Measurements from ENCODE around the gene CATSPERE.
"Not testable (repeated sequence)": the region's sequence is repeated elsewhere in the genome, so short reads cannot be mapped to it uniquely, and the experiment has no call there.

Gene CATSPERE

DNA sequence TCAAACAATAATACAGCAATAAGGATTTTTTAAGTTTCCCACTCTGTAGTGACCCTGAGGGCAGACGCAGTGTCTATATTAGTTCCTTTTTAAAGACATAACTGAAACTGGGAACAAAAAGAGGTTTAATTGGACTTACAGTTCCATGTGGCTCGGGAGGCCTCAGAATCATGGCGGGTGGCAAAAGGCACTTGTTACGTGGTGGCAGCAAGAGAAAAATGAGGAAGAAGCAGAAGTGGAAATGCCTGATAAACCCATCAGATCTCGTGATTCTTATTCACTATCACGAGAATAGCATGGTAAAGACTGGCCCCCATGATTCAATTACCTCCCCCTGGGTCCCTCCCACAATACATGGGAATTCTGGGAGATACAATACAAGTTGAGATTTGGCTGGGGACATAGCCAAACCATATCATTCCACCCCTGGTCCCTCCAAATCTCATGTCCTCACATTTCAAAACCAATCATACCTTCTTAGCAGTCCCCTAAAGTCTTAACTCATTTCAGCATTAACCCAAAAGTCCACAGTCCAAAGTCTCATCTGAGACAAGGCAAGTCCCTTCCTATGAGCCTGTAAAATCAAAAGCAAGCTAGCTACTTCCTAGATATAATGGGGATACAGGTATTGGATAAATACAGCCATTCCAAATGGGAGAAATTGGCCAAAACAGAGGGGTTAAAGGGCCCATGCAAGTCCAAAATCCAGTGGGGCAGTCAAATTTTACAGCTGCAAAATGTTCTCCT, 205.8 kb downstream of the CATSPERE start:
- not testable (repeated sequence) for DNase-seq

DNA sequence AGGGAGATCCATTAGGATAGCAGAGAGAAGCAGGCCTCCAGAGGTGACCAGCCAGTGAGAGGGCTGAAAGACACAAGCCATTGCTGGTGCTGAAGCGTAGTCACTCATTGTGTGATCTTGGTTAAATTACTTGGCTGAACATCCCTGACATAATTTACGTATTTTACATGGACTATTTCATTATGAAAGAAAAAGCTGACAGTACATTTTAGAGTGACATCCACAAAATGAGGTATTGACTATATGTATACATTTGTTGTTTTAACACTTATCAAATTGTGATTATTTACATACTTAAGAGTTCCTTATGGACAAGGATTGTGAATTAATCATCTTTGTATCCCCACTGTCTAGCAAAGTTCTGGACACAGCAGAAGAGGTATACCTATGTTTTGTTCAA, 206.7 kb downstream of the CATSPERE start:
- no peak for DNase-seq

DNA sequence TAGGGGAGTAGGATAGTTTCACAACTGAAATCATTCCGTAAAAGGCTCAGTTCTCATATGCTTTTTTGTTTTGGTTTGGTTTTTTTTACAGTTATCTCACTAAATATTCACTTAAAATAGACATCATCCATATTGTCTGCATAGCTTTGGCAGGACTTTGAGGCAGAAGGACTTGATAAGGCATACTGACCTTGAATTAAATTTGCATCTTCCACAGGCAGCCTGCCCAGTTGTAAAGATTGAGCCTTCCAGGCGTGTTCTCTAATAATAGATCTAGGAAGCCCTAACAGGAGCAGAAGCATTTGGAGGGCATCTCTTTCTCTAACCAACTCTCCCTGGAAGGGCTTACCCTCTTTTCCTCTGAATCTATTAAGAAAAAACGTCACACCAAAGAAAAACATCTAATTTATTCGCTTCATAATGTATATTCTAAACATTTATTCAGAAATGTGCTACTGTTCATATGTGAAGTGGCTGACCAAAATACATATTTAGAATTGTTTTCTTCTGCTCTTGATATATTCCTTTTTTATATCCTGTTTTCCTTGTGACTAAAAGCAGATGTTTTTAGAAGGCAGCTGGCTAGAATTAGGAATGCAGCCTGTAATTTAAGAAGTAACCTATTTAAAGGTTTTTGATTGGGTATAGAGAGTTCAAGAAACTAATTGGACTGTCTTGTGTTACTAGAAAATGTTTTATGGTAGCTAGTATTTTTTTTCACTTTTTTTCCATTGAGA, 212.0 kb downstream of the CATSPERE start:
- DNase-seq = no peak

DNA sequence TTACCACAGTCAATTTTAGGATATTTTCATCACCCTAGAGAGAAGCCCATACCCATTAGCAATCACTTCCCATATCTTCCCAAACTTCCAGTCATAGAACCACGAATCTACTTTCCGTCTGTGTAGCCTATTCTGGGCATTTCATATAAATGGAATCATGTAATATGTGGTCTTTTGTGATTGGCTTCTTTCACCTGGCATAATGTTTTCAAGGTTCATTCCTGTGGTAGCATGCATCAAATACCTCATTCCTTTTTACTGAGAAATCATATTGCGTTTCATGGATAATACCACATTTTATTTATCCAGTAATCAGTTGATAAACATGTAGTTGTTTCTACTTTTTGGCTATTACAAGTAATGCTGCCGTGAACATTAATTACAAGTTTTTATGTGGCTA, 213.4 kb downstream of the CATSPERE start:
- DNase-seq = no peak

DNA sequence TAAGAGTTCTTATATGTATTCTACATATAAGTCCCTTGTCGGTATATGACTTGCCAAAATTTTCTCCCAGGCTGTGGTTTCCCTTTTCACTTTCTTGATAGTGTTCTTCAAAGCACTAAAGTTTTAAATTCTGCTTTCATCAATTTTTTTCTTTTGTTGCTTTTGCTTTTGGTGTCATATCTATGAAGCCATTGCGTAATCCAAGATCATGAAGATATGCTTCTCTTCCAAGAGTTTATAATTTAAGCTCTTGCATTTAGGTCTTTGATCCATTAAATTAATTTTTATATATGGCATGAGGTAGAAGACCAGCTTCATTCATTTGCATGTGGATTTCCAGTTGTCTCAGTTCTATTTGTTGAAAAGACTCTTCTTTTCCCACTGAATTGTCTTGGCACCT, 214.1 kb downstream of the CATSPERE start:
- no peak for DNase-seq

GRCh38 chr1:244678697-244679096, 217.6 kb downstream of the CATSPERE start:
- DNase-seq = no peak

DNA sequence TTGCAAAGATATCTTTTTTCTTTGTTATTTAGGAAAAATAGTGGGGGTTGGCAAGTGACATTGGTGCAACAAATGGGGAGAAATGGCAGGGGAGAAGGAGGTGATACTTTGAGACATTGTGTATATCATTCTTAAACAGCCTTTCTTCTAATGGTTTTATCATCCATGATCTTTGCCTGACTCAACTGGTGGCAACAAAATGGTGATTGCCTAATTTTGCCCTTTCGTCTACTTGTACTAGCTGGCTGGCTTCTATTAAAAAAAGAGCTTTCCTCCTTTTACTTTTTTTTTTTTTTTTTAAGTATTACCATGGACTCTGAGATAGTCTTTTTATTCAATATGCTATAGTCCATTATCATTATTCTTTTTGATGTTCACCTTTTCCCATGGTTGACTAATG, 219.6 kb downstream of the CATSPERE start:
- no peak for DNase-seq

GRCh38 chr1:244682087-244682486, 221.0 kb downstream of the CATSPERE start:
- not testable (repeated sequence) for DNase-seq
